GM19239 (cell line): Measurements from ENCODE around the gene PCK2.
"Not testable (repeated sequence)": the region's sequence is repeated elsewhere in the genome, so short reads cannot be mapped to it uniquely, and the experiment has no call there.

Experiments
- DNase-seq: peaks from one replicate; pipeline ENCODE4 v3.0.0; 2011; ENCODE audit warnings: low spot score; ENCODE audit not compliant: insufficient read length
- FAIRE-seq: peaks from 2 replicates; lab custom pipeline; 2011; peaks lifted over from hg19 to GRCh38; lab: Jason Lieb, UNC

PCK2 gene

GRCh38 chr14:24092505-24093206 lies 1.5 kb upstream of the PCK2 start:
- FAIRE-seq = no peak
- no peak for DNase-seq

- FAIRE-seq (no peak), DNase-seq (no peak)
Measured at GRCh38 chr14:24093207-24093900, 757 bp upstream of the PCK2 start.

GRCh38 chr14:24094841-24095270 lies 745 bp downstream of the PCK2 start:
- FAIRE-seq = no peak
- DNase-seq = no peak

GRCh38 chr14:24095271-24096068 lies 1.4 kb downstream of the PCK2 start:
- FAIRE-seq (peak; percentile 92), DNase-seq (peak; percentile 92)

GRCh38 chr14:24096545-24097181 lies 2.6 kb downstream of the PCK2 start:
- DNase-seq (no peak), FAIRE-seq (no peak)

GRCh38 chr14:24098229-24098926 lies 4.3 kb downstream of the PCK2 start:
- FAIRE-seq (no peak), DNase-seq (no peak)

GRCh38 chr14:24098927-24099813 lies 5.1 kb downstream of the PCK2 start:
- FAIRE-seq (no peak), DNase-seq (no peak)

- FAIRE-seq (no peak), DNase-seq (no peak)
Measured at GRCh38 chr14:24100197-24100981, 6.3 kb downstream of the PCK2 start.

- FAIRE-seq = no peak
- DNase-seq = no peak
Measured at GRCh38 chr14:24100982-24101494, 6.9 kb downstream of the PCK2 start.

- no peak for FAIRE-seq
- no peak for DNase-seq
Measured at GRCh38 chr14:24102357-24103048, 8.4 kb downstream of the PCK2 start.

- FAIRE-seq = no peak
Measured at GRCh38 chr14:24103451-24103850, 9.3 kb downstream of the PCK2 start.

GRCh38 chr14:24105609-24106239 lies 11.6 kb downstream of the PCK2 start:
- not testable (repeated sequence) for DNase-seq, FAIRE-seq

More at GRCh38 chr14:24103451-24103850, 9.3 kb downstream of the PCK2 start:
- DNase-seq = no peak

GRCh38 chr14:24106672-24107271 lies 12.7 kb downstream of the PCK2 start:
- no peak for DNase-seq

GRCh38 chr14:24108336-24108874 lies 14.3 kb downstream of the PCK2 start:
- DNase-seq (no peak), FAIRE-seq (no peak)

More at GRCh38 chr14:24106672-24107271, 12.7 kb downstream of the PCK2 start:
- FAIRE-seq = no peak

GRCh38 chr14:24110060-24110459 lies 15.9 kb downstream of the PCK2 start:
- FAIRE-seq (no peak), DNase-seq (no peak)

GRCh38 chr14:24110523-24110922 lies 16.4 kb downstream of the PCK2 start:
- FAIRE-seq (no peak), DNase-seq (no peak)
